MM.1S (cell line): Measurements from ENCODE around the gene RUNX2.

ENCODE experiments used
- CTCF ChIP-seq: fragments of 300-600 bp; sonication (generic); IDR thresholded peaks from 2 replicates; pipeline ENCODE4 v1.5.1; 2016; ENCODE audit warnings: antibody characterized with exemption, low read length, mixed read lengths
- EZH2 ChIP-seq: fragments of 300-600 bp; sonication (generic); optimal IDR thresholded peaks from 2 replicates; pipeline ENCODE3; 2017; ENCODE audit warnings: low read depth, mild to moderate bottlenecking, antibody characterized with exemption, low read length, mixed read lengths
- EZH2phosphoT487 ChIP-seq: fragments of 300-600 bp; sonication (generic); IDR thresholded peaks from 2 replicates; pipeline ENCODE4 v1.6.1; 2018; ENCODE audit warnings: antibody characterized with exemption, low read length

GRCh38 chr6:45518013-45518720, 190.0 kb downstream of the RUNX2 start:
- TF ChIP-seq CTCF, result no peak
- TF ChIP-seq EZH2, result no peak
- TF ChIP-seq EZH2phosphoT487, result no peak
